ENCODE measurements around the gene XPO4. TPM values are rescaled to one million over a fixed set of nuclear protein-coding genes. Genes with fewer than 3 reads are reported as not detected.

XPO4 gene
- total and polyA plus RNA-seq, 2 donors (not counting 1 experiment from before 2014, with no cell fraction given), result 10.5 to 17.2 TPM

DNA sequence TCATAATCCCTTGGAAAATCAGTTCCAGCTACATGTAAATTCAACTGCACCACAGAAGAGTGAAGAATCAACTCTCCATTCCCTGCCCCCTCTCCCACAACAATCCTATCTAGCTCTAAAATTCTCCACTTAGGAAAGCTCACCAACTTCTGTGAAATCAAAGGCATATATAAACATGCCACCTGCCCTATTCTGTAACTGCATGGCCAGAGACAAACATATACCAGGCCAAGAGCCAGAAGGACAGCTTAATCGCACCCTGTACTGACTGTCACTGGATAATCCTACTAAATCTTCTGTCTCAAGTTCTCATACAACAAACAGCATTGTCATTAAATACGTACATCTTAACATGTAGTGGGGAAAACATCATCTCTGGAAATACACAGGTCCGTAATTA lies 70.6 kb downstream of the XPO4 start:
- Histone ChIP-seq H3K27me3 (ENCODE audit: control insufficient read depth, insufficient read depth, low read length) (no peaks in the 10 kb centered on the region), H3K27ac (ENCODE audit: insufficient read depth, low read length) (no peak overlapping the region), H3K9me3 (ENCODE audit: control insufficient read depth, insufficient read depth, low read depth, low read length) (no peaks in the 10 kb centered on the region), H3K4me1 (ENCODE audit: control insufficient read depth, extremely low read depth, insufficient read depth, low read length) (no peaks in the 10 kb centered on the region), H3K9ac (ENCODE audit: insufficient read depth, low read length) (no peak overlapping the region), H2AFZ (ENCODE audit: low read length) (no peak overlapping the region), H4K20me1 (ENCODE audit: control insufficient read depth, extremely low read depth, insufficient read depth, low read length) (no peaks in the 10 kb centered on the region), H3K36me3 (ENCODE audit: control insufficient read depth, insufficient read depth, low read length) (no peaks in the 10 kb centered on the region), H3K4me2 (ENCODE audit: extremely low read depth, insufficient read depth, low read length) (no peak overlapping the region), H3K4me3 (replicated peaks in 1 of 4; ENCODE audit: control extremely low read depth in 1 of 4, insufficient read depth in 1 of 4, low read depth in 3 of 4, low read length in 4 of 4) (no peak overlapping the region), H3K79me2 (ENCODE audit: control insufficient read depth, insufficient read depth, low read length) (no peaks in the 10 kb centered on the region)
- TF ChIP-seq, protein P1, sequence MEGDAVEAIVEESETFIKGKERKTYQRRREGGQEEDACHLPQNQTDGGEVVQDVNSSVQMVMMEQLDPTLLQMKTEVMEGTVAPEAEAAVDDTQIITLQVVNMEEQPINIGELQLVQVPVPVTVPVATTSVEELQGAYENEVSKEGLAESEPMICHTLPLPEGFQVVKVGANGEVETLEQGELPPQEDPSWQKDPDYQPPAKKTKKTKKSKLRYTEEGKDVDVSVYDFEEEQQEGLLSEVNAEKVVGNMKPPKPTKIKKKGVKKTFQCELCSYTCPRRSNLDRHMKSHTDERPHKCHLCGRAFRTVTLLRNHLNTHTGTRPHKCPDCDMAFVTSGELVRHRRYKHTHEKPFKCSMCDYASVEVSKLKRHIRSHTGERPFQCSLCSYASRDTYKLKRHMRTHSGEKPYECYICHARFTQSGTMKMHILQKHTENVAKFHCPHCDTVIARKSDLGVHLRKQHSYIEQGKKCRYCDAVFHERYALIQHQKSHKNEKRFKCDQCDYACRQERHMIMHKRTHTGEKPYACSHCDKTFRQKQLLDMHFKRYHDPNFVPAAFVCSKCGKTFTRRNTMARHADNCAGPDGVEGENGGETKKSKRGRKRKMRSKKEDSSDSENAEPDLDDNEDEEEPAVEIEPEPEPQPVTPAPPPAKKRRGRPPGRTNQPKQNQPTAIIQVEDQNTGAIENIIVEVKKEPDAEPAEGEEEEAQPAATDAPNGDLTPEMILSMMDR (conservative IDR thresholded peaks at IDR 0.05 in 1 of 2, IDR thresholded peaks at IDR 0.05 in 1 of 2; ENCODE audit: low read depth in 1 of 2, low read length in 2 of 2), result no peak
- TF ChIP-seq EZH2 (IDR thresholded peaks at IDR 0.05; ENCODE audit: low read length, missing control alignments), result no peak
- no peak for DNase-seq (ENCODE audit: low read depth in 2 of 2)

DNA sequence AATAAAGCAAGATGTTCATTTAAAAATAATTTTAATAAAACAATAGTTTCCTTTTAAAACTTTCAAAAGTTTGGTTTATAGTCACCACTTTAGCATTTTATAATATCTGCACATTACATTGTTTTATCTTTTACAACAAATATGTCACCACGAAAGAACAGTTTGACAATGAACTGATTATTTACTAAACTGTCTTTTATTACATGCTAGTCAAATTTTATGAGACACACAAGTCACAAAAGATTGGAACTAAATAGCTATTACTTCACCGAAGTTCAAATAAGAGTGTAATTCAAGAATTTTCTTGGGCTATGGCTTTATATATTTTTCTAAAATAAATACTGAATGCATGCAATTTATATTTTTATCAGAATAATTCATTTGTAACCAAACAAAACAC lies 71.3 kb downstream of the XPO4 start:
- Histone ChIP-seq H3K9ac (ENCODE audit: insufficient read depth, low read length) (no peak overlapping the region), H3K27me3 (ENCODE audit: control insufficient read depth, insufficient read depth, low read length) (no peaks in the 10 kb centered on the region)
- no peak for DNase-seq (ENCODE audit: low read depth in 2 of 2)

GRCh38 chr13:20828539-20829364 lies 73.8 kb downstream of the XPO4 start:
- H3K9me3 ChIP-seq (ENCODE audit: control insufficient read depth, insufficient read depth, low read depth, low read length), result no peaks in the 10 kb centered on the region
- no peaks in the 10 kb centered on the region for H3K79me2 ChIP-seq (ENCODE audit: control insufficient read depth, insufficient read depth, low read length)
- H3K4me1 ChIP-seq (ENCODE audit: control insufficient read depth, extremely low read depth, insufficient read depth, low read length), result peaks cover 4% of the 10 kb centered on the region
- H2AFZ ChIP-seq (ENCODE audit: low read length), result no peak overlapping the region
- no peak overlapping the region for H3K27ac ChIP-seq (ENCODE audit: insufficient read depth, low read length)
- H3K27me3 ChIP-seq (ENCODE audit: control insufficient read depth, insufficient read depth, low read length), result no peaks in the 10 kb centered on the region
- TF ChIP-seq EZH2 (IDR thresholded peaks at IDR 0.05; ENCODE audit: low read length, missing control alignments), result no peak
- TF ChIP-seq, protein P1 (conservative IDR thresholded peaks at IDR 0.05 in 1 of 2, IDR thresholded peaks at IDR 0.05 in 1 of 2; ENCODE audit: low read depth in 1 of 2, low read length in 2 of 2), result peak; percentile 87 to 90
- no peak overlapping the region for H3K9ac ChIP-seq (ENCODE audit: insufficient read depth, low read length)
- H4K20me1 ChIP-seq (ENCODE audit: control insufficient read depth, extremely low read depth, insufficient read depth, low read length), result no peaks in the 10 kb centered on the region
- H3K4me2 ChIP-seq (ENCODE audit: extremely low read depth, insufficient read depth, low read length), result peak overlapping the region; percentile 59
- H3K36me3 ChIP-seq (ENCODE audit: control insufficient read depth, insufficient read depth, low read length), result no peaks in the 10 kb centered on the region
- DNase-seq (ENCODE audit: low read depth in 2 of 2), result peak; percentile 47 to 77
- H3K4me3 ChIP-seq (replicated peaks in 1 of 4; ENCODE audit: control extremely low read depth in 1 of 4, insufficient read depth in 1 of 4, low read depth in 3 of 4, low read length in 4 of 4), result peak overlapping the region; percentile 8 to 54 (median 32)

More for the DNA sequence above, 71.3 kb downstream of the XPO4 start:
- Histone ChIP-seq H3K9me3 (ENCODE audit: control insufficient read depth, insufficient read depth, low read depth, low read length) (no peaks in the 10 kb centered on the region), H3K36me3 (ENCODE audit: control insufficient read depth, insufficient read depth, low read length) (no peaks in the 10 kb centered on the region), H4K20me1 (ENCODE audit: control insufficient read depth, extremely low read depth, insufficient read depth, low read length) (no peaks in the 10 kb centered on the region), H3K4me3 (replicated peaks in 1 of 4; ENCODE audit: control extremely low read depth in 1 of 4, insufficient read depth in 1 of 4, low read depth in 3 of 4, low read length in 4 of 4) (no peak overlapping the region), H3K27ac (ENCODE audit: insufficient read depth, low read length) (no peak overlapping the region), H3K4me1 (ENCODE audit: control insufficient read depth, extremely low read depth, insufficient read depth, low read length) (no peaks in the 10 kb centered on the region), H2AFZ (ENCODE audit: low read length) (no peak overlapping the region), H3K79me2 (ENCODE audit: control insufficient read depth, insufficient read depth, low read length) (no peaks in the 10 kb centered on the region), H3K4me2 (ENCODE audit: extremely low read depth, insufficient read depth, low read length) (no peak overlapping the region)
- no peak for TF ChIP-seq EZH2 (IDR thresholded peaks at IDR 0.05; ENCODE audit: low read length, missing control alignments)
